Measurements from ENCODE around the gene RPL31.
A peak's percentile ranks its signal among the peaks of the same experiment; 100 is the strongest.

Gene RPL31

DNA sequence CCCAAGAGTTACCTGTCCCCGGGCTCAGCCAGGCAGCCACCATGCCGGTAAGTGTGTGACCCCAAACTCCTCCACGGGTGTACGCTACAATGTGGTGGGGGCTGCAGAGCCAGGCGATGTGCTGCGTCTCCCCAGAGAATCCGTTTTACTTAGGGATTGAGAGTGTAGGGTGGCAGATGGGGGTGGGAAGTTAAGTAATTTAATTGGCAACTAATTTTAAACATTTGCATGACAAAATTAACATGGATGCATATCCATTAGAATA lies 26.6 kb upstream of the RPL31 start:
- no peak for DNase-seq (ENCODE audit: low spot score)

DNA sequence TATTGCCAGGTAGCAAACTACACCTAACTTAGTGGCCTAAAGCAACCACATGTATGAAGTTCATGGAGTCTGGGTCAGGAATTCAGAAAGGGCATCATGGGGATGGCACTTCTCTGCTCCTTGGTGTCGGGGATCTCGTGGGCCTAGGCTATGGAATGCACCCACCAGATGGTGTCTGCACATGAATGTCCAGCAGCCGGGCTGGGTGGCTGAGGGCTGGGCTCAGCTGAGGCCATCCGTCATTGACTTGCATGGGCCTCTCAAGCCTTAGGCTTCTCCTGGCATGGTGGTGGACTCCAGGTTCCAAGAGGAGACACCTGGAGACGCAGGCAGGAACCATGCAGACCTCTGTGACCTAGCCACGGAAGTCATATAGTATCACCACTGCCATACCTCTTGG lies 26.0 kb upstream of the RPL31 start:
- no peak for DNase-seq (ENCODE audit: low spot score)

DNA sequence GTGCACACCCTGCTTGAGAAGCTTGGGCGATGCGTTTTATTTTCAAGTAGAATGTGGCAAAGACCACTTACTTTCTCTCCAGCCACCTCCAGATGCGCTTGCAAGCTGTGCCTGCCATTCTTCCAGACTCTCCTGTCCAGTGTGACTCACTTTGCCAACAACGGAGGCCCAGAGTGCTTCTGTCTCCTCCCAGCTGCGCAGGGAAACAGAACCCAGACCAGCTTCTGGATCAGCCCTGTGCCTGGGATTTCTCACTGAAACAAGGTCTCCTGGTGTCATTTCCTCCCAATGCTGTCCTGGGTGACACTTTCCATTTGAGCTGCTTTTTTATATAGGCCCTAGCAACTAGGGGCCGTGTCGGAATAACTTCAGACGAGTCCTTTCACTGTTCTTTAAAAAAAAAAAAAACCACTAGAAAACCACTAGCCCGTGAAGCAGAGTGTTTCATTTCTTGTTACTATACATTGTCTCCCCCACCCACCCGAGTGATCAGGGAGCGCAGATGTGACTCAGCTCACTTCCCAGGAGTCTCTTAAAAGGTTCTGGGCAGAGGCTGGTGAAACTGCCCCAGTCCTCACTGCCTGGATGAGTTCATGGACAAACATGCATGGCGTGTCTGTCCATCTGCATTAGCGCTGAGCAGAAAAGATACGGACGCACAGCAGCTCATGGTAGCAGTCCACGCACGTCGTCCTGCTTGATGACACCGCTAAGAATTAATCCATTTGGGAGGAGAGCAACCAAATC lies 25.3 kb upstream of the RPL31 start:
- DNase-seq (ENCODE audit: low spot score): no peak

DNA sequence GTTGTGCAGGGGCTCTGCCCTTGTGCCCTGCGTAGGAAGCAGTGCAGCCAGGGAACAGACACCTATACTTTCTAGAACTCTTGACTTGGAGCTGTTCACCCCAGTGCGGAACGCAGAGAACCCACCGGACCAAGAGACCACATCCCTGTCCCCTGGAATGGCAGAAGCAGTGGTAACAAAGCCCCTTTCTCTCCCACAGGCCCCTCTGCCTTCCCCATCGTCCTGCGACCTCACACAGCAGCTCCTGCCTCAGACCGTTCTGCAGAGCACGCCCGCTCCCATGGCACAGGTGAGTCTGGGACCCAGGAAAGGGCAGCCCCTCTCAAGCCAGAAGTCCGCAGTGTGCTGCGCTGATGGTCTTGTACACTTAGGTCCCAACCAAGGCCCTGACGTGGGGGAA lies 24.6 kb upstream of the RPL31 start:
- DNase-seq (ENCODE audit: low spot score): no peak

DNA sequence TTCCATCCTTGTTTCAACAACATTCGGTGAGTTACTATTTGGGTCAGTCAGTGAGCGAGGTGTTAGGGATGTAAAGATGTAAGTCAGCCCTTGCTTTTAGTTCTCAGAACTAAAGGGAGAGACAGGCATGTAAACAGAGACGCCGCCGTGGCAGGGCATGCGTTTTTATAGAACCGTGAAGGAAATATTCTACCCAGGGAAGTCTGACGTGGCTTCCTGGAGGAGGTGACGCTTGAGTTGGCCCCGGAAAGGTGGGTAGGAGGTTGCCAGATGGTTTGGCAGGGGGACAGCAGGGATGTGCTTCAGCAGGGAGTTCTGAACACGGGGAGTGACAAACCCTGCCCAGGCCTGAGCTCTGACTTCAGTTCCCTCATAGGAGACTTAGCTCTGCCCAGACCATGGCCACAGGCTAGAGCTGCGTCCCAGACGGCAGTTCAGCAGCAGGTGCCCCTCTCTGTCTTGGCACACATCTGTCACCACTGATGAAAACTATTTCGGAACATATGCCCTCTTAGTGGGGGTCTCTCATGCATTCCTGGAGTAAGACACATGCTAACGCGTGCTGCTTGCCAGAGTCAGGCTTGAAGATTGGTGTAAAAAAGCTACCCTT lies 23.4 kb upstream of the RPL31 start:
- DNase-seq (ENCODE audit: low spot score): no peak

DNA sequence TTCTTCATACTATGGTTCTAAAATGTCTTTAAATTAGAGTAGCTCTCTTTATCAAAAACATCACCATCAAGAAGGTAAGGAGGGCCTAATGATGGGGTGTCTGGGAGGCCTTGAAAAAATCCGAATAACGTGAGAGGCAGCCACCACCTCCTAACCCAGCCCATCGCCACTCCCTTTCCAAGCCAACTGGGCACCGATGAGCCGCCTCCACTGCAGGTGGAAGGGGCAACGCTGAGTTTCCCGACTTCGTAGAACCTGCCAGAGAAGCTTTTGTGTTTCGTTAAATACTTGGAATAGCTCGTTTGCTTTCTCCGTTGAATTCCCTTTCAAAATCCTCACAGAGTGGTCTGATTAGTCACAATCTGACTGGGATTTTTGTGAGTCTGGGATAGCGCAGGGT lies 22.0 kb upstream of the RPL31 start:
- DNase-seq (ENCODE audit: low spot score): no peak

DNA sequence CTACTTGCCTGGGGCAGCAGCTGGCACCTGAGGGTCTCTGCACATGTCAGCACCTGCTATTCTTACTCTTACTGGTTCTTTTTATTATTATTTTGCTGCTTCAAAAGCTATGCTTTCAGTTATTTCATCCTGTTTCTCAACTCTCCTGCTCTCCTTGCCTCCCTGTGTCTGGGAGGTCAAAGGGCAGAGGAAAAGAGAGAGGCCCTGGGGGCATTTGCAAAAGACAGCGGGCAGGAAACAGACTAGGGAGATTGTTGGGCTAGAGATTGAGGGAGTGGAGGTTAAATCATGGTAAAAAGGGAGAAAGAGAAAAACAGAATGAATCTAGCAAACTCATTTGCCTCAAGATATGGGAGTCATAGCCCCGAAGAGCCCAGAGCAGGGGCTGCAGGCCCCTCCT lies 21.1 kb upstream of the RPL31 start:
- no peak for DNase-seq (ENCODE audit: low spot score)

DNA sequence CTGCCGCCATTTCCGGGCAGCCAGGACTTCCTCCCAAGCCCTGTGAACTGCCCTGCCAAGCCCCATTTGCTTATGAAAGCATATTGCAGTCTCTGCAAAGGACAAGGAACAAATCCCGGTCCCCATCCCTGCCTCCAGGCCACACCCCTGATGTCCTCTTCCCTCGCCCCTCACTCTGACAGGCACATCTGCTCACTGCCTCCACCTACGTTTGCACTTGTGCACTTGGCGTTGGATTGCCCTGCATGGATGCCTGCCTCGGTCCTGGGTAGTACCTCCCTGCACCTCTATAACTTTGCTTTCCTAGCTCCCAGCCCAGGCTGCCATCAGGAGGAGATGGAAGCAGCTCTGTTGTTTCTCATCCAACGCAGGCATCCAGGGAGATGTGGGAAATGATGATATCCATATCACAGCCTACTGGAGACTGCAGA lies 19.6 kb upstream of the RPL31 start:
- DNase-seq (ENCODE audit: low spot score): no peak

DNA sequence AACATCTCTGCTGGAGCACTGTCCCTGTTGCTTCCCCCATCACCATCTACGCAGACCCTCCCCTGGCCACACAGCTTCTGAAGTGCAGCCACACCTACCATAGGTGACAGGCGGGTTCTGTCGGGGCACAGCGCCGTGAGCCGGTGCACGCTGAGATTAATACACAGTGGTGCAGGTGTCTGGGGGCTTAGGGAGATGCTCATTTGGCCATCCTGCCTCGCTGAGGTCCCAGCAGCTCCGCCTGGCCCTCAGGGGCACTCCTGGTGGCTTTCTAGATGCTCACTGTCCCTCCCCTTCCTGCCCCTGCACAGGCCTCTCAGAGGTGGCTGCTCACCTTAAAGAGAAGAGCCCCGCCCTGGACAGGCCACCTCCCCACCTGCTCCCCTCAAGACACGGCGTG lies 18.9 kb upstream of the RPL31 start:
- no peak for DNase-seq (ENCODE audit: low spot score)

DNA sequence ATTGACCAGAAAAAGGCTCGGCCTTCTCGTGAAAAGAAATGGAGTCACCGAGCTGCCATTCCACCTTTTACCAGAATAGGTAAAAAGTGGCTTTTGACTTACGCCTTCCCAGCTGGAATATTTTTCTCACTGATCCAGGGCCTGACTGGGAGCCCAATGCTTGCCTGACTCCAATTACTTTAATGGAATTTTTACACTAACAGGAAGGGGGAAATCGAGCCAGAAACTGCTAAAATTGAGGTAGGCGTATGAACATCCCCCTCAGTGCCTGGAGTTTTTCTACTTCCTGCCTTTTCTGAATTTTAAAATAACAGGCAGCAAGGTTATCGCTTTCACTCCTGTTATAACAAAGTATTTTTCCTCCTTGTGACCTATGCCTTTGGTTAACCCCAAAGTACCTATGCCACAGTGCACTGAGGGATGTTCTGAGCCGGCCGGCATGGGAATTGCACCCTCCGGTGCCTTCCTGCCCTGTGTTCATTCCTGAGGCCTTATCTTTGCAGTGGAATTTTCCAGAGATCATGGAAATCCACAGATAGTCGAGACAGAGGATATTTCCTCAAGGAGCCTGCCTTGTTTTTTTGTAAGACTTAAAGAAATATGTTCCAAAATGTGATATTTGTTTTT lies 18.3 kb upstream of the RPL31 start:
- no peak for DNase-seq (ENCODE audit: low spot score)

DNA sequence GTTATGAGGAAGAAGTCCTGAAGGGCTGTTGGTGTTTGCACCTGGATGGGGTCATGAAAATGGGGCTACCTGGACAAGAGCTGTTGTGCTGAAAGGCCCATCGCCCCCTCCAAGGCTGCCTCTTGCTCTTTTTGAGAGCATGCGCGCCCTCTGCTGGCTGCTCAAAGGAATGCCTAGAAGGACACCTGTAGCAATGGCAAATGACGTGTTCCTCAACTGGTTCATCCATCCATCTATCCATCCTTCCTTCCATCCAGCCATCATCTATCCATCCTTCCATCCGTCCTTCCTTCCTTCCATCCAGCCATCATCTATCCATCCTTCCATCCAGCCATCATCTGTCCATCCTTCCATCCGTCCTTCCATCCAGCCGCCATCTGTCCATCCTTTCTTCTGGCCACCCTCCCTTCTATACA lies 17.2 kb upstream of the RPL31 start:
- DNase-seq (ENCODE audit: low spot score): peak; percentile 69

DNA sequence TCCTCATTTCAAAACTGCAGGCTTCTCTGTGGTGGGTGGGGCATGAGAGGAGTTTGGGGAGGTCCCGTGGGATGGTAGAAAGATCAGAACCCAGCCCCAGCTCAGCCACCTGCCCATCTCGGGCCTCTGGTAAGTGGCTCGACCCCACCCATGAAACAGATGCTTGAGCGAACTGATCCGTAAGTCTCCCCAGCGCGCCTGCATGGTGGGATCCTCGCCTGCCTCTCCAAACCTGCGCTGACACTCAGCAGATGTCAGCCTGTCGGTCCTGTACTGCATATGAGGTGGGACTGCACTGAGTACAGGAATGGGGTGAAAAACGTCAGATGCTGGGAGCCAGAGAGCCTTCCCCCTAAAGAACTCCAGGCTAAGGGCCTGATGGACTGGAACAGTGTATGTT lies 15.9 kb upstream of the RPL31 start:
- no peak for DNase-seq (ENCODE audit: low spot score)

DNA sequence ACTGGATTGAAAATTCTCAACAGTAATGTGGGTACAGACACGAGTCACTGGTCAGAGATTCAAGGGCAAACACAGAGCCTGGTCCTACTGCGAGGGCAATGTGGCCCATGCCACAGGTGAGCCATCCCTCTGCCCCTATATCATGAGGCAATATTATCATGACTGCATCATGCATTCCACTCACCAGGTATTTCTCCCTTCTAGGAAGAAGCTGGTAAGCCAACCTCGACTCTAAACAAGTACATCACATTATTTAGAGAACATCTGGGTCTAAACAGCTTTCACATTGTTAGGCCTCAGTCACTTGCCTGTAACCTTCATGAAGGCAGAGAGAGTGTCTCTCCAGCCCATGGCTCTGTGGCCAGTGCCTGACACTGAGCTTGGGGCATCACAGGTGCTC lies 14.6 kb upstream of the RPL31 start:
- DNase-seq (ENCODE audit: low spot score): no peak

DNA sequence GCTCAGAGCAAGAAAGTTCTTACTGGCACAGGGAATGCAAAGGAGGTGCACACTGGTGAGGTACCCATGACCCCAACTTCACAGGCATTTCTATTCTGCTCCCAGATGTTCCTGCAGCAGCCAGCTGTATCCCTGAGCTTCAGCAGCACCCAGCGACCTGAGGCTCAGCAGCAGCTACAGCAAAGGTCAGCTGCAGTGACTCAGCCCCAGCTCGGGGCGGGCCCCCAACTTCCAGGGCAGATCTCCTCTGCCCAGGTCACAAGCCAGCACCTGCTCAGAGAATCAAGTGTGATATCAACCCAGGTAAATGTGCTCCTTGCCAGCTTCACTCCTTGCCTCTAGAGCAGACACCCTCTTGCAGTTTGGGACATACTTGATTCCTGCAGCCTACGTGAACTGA lies 14.1 kb upstream of the RPL31 start:
- no peak for DNase-seq (ENCODE audit: low spot score)

DNA sequence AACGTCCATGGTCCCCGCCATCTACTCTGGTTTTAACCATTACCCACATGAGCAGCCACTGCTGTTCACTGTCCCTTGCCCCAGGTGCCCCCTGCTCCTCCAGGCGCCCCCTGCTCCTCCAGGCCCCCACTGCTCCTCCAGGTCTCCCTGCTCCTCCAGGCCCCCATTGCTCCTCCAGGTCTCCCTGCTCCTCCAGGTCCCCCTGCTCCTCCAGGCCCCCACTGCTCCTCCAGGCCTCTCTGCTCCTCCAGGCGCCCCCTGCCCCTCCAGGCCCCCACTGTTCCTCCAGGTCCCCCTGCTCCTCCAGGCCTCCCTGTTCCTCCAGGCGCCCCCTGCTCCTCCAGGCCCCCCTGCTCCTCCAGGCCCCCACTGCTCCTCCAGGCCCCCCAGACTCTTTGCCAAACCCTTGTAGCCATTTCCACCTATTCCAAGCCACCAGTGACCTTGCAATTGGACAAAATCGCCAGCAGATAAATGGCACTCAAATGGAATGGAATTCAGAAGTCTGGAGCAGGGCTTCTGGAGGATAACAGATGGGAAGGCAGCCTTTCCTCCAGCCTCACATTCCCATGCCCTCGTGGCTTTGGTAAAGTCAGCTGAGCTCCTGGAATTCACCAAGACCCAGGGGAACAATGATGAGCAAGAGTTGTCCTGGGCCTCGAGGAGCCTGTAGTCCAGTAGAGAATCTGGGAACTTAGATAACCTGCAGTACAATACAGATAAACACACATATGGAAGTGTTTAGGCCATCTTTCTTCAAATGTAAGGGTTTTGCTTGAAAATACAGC lies 13.3 kb upstream of the RPL31 start:
- DNase-seq (ENCODE audit: low spot score): no peak

DNA sequence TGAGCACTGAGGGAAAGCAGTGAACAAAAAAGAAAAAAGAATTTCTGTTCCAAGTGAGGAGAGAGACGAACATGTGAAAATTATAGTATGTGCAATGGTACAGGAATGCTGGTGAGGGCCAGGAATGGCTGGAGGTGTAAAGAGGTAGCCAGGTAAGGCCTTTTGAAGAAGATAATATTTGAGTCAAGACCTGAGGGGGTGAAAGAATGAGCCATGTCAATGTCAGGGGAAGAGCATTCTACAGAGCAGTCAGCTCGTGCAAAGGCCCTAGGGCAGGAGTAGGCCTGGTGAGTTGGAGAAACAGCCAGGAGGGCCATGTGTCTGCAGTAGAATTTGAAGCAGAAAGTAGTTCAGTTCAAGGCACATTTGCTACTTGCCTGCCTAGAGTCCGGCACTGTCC lies 12.4 kb upstream of the RPL31 start:
- DNase-seq (ENCODE audit: low spot score): no peak

DNA sequence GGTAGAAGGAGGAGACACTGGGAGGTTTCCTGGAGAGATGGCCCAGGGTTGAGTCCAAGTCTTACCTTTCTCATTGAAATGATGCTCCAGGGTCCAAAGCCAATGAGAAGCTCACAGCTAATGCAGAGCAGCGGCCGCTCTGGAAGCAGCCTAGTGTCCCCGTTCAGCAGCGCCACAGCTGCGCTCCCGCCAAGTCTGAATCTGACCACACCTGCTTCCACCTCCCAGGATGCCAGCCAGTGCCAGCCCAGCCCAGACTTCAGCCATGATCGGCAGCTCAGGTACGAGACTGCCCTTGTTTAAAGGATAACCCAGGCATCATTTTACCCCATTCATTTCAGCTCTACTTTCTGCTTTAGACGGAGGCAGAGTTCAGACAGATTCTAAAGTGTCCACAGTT lies 11.9 kb upstream of the RPL31 start:
- no peak for DNase-seq (ENCODE audit: low spot score)

DNA sequence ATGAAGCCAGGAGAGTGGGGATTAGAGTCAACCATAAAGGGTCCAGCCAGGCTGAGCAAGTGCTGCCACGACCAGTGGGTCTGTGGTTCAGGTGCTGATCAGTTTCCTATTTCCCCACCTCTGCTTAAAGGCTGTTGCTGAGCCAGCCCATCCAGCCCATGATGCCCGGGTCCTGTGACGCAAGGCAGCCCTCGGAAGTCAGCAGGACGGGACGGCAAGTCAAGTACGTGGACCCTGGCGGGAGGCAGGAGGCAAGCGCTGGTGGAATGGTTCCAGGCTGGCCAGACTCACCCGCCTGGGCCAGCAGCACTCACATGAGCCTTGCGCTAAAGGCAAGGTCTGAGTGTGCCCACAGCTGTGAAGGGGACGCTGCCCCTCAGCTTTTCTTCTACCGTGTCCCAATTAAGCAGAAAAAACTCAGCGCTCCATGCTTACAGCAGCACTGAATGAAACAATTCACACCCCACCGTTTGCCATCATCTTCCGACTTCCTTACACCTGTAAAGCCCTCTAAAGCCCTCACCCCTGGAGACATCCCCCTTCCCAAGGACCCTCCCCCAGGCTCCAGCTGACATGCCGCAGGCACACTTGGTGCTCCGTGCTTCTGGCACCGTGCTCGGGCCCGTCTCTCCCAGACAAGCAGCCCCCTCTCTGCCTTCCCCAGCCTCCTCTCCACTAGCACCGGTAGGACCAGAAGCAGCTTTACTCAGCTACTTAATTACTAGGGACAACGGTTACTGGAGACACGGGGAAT lies 11.3 kb upstream of the RPL31 start:
- DNase-seq (ENCODE audit: low spot score): no peak

DNA sequence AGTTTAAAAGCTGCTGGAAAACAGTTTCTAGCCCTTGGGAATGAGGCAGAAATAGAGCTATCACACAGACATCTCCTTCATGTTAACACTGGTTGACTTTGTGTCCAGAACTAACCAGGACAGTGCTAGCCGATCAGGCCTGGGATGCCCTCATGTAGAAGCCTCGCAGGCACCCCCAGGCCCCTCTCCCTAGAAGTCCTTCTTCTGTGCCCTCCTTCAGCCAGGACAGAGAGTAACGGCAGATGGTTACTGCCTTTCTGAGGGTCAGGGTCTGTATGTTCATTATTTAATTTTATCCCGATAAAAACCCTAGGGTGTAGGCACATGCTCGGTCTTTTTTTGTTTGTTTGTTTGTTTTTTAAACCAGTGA lies 10.7 kb upstream of the RPL31 start:
- DNase-seq (ENCODE audit: low spot score): no peak

DNA sequence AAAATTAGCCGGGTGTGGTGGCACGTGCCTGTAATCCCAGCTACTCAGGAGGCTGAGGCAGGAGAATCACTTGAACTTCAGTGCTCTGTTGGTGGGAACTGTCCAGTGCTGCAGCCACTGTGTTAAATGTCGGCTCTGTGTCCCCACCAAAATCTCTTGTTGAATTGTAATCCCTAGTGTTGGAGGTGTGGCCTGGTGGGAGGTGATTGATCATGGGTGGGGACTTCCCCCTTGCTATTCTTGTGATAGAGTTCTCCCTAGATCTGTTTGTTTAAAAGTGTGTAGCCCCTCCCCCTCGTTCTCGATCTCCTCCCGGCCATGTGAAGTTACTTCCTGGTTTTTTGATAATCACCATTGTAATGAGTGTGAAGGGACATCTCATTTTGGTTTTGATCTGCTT lies 9.8 kb upstream of the RPL31 start:
- DNase-seq (ENCODE audit: low spot score): no peak

DNA sequence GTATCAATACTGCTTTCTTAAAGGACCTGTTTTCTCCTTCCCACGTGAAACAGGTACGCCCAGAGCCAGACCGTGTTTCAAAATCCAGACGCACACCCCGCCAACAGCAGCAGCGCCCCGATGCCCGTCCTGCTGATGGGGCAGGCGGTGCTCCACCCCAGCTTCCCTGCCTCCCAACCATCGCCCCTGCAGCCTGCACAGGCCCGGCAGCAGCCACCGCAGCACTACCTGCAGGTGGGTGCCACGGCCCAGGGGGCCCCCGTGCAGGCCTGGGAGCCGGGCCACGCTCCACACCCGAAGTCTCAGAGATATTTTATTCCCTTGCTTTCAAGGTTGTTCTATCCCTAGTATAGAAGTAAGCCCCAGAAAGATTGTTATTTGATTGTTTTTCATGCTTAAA lies 8.8 kb upstream of the RPL31 start:
- DNase-seq (ENCODE audit: low spot score): no peak

DNA sequence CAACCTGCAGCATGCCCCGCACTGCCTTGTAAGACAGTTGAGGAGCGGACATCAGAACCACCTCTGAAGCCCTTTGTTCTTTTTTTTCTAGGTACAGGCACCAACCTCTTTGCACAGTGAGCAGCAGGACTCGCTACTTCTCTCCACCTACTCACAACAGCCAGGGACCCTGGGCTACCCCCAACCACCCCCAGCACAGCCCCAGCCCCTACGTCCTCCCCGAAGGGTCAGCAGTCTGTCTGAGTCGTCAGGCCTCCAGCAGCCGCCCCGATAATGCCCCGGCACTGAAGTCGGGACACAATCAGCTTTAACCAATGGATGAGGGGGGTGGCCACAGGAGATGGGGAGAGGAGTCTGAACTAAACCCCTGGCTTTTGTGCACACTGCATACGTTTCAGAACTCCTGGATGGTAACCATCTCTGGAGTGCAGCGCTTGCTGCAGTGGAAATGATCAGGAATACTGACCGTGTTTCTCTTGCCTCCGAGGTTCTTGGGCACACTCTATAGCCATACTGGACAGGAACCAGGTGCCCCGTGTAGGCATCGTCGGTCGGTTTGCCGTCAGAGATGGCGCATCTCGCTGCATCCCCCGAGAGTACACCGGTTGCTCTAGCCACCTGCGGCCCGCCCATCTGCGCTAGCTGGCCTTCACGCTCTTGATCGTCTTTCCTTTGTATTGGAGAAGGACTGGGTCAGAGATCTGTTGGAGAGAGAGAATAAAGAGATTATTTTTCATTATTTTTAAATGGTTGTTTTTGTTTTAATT lies 6.6 kb upstream of the RPL31 start:
- DNase-seq (ENCODE audit: low spot score): no peak

Data from kidney capillary endothelial cell (primary cell).